ENCODE measurements around the gene UBN1.
A peak's percentile ranks its signal among the peaks of the same experiment; 100 is the strongest.

The UBN1 gene, protein sequence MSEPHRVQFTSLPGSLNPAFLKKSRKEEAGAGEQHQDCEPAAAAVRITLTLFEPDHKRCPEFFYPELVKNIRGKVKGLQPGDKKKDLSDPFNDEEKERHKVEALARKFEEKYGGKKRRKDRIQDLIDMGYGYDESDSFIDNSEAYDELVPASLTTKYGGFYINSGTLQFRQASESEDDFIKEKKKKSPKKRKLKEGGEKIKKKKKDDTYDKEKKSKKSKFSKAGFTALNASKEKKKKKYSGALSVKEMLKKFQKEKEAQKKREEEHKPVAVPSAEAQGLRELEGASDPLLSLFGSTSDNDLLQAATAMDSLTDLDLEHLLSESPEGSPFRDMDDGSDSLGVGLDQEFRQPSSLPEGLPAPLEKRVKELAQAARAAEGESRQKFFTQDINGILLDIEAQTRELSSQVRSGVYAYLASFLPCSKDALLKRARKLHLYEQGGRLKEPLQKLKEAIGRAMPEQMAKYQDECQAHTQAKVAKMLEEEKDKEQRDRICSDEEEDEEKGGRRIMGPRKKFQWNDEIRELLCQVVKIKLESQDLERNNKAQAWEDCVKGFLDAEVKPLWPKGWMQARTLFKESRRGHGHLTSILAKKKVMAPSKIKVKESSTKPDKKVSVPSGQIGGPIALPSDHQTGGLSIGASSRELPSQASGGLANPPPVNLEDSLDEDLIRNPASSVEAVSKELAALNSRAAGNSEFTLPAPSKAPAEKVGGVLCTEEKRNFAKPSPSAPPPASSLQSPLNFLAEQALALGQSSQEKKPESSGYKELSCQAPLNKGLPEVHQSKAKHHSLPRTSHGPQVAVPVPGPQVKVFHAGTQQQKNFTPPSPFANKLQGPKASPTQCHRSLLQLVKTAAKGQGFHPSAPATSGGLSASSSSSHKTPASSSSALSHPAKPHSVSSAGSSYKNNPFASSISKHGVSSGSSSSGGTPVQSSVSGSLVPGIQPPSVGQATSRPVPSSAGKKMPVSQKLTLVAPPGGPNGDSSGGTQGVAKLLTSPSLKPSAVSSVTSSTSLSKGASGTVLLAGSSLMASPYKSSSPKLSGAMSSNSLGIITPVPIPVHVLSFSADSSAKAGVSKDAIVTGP (N-terminal part only)

DNA sequence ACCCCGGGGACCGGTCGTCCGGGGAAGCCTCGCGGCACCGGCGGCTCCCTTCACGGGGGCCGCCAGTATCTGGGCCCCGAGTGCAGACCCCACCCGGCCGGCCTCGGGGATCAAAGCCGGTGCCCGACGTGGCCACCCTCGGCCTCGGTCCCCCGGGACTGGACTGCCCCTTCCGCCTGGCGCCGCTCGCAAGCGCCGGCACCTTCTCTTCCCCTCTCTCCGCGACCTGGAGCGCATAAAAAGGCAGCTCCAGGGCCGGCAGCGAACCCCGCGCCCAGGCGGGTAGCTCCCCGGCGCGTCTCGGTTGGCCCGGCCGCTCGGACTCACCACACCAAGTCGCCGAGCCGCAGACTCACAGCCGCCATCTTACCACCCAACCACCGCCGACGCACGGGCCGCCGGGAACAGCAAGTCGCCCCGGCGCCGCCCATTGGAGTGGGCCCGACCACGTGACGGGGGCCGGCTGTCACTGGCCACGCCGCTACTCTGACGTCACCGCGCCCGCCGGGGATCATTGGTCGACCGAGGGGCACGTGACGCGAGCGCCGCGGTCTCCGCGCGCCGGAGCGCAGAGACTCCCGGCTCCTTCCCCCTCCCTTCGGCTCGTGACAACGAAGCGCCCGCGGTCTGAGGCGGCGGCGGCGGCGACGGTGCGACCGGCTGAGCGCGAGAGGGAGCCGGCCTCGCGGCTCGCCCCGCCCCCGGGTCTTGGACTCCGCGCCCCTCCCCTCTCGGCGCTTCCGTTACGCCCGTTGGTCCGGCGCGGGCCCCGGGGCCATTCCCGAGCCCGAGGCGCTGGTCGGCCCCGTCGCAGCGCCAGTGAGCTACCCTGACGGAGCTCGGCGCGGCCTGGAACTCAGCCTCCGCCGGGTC is at the start of gene UBN1, which contains the start of gene GLYR1:
Gene UBN1, plus strand, starts transcription at position 581 of the 873 bp plus-strand sequence. CDS start 5,437 bp downstream, outside the sequence.
Gene GLYR1, minus strand, starts transcription at position 388 of the 873 bp plus-strand sequence. Its CDS starts 23 bp downstream, at position 365.
- Histone ChIP-seq H3K27ac (ENCODE audit: extremely low read depth, low read depth, low read length) (peak within 1 kb of the TSS; percentile 78), H3K9me3 (ENCODE audit: control insufficient read depth, insufficient read depth, low read depth, low read length) (no peaks in the 10 kb centered on the region), H3K4me3 (ENCODE audit: low read depth, low read length) (peak within 1 kb of the TSS; percentile 98), H3K4me1 (ENCODE audit: control insufficient read depth, insufficient read depth, low read length) (peaks cover 11% of the 10 kb centered on the region), H3K36me3 (ENCODE audit: control insufficient read depth in 2 of 2, insufficient read depth in 1 of 2, low read length in 2 of 2) (peaks cover 19 to 35% of the 10 kb centered on the region in 2 experiments)
- CTCF ChIA-PET: interaction anchor here (1.0 kb wide), 1 partner anchor 109 kb away, joined by 3 read pairs; no protein-coding TSS in a partner anchor
- POLR2A ChIA-PET: interaction anchor here (0.5 to 2.8 kb wide), 17 partner anchors 9 to 376 kb away, joined by 3 to 8 read pairs (median 4); partner anchors contain the start of genes ANKS3, DNAAF8, ROGDI and SEC14L5
- TF ChIP-seq TCF7L2 (IDR thresholded peaks at IDR 0.05; ENCODE audit: borderline replicate concordance, low read depth, low read length) (peak; percentile 75; the same call in 1 of the 2 replicates), ZNF747 (tag by site-specific recombination; IDR thresholded peaks at IDR 0.05) (no peak), YY1 (tag by site-specific recombination; IDR thresholded peaks at IDR 0.05) (peak; percentile 90), SP3 (tag by site-specific recombination; IDR thresholded peaks at IDR 0.05) (peak; percentile 67), ZBTB7A (tag by site-specific recombination; IDR thresholded peaks at IDR 0.05; ENCODE audit: low read depth) (no peak), ZNF843 (tag by site-specific recombination; IDR thresholded peaks at IDR 0.05) (peak; percentile 62; the same call in 1 of the 2 replicates), ZNF600 (tag by site-specific recombination; IDR thresholded peaks at IDR 0.05) (no peak), ZNF529 (tag by site-specific recombination; IDR thresholded peaks at IDR 0.05; ENCODE audit: insufficient replicate concordance) (no peak), ZNF16 (tag by site-specific recombination; IDR thresholded peaks at IDR 0.05; ENCODE audit: low read depth) (no peak), KLF16 (tag by site-specific recombination; IDR thresholded peaks at IDR 0.05) (peak; percentile 64; the same call in 1 of the 2 replicates), ZNF76 (tag by site-specific recombination; IDR thresholded peaks at IDR 0.05; ENCODE audit: borderline replicate concordance, low read depth) (peak; percentile 95), ZNF610 (tag by site-specific recombination; IDR thresholded peaks at IDR 0.05; ENCODE audit: borderline replicate concordance) (0 out of 2 replicates have a peak, but pooled peaks have one; percentile 28), KLF10 (tag by site-specific recombination; IDR thresholded peaks at IDR 0.05) (0 out of 2 replicates have a peak, but pooled peaks have one; percentile 16)
- TF ChIP-seq, protein P1, sequence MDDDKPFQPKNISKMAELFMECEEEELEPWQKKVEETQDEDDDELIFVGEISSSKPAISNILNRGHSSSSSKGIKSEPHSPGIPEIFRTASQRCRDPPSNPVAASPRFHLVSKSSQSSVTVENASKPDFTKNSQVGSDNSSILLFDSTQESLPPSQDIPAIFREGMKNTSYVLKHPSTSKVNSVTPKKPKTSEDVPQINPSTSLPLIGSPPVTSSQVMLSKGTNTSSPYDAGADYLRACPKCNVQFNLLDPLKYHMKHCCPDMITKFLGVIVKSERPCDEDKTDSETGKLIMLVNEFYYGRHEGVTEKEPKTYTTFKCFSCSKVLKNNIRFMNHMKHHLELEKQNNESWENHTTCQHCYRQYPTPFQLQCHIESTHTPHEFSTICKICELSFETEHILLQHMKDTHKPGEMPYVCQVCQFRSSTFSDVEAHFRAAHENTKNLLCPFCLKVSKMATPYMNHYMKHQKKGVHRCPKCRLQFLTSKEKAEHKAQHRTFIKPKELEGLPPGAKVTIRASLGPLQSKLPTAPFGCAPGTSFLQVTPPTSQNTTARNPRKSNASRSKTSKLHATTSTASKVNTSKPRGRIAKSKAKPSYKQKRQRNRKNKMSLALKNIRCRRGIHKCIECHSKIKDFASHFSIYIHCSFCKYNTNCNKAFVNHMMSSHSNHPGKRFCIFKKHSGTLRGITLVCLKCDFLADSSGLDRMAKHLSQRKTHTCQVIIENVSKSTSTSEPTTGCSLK (tag by site-specific recombination; IDR thresholded peaks at IDR 0.05): no peak
- TF ChIP-seq, protein P2, sequence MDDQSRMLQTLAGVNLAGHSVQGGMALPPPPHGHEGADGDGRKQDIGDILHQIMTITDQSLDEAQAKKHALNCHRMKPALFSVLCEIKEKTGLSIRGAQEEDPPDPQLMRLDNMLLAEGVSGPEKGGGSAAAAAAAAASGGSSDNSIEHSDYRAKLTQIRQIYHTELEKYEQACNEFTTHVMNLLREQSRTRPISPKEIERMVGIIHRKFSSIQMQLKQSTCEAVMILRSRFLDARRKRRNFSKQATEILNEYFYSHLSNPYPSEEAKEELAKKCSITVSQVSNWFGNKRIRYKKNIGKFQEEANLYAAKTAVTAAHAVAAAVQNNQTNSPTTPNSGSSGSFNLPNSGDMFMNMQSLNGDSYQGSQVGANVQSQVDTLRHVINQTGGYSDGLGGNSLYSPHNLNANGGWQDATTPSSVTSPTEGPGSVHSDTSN (CRISPR knock-in tag; IDR thresholded peaks at IDR 0.05): 0 out of 2 replicates have a peak, but pooled peaks have one; percentile 23
- TF ChIP-seq, protein P3, sequence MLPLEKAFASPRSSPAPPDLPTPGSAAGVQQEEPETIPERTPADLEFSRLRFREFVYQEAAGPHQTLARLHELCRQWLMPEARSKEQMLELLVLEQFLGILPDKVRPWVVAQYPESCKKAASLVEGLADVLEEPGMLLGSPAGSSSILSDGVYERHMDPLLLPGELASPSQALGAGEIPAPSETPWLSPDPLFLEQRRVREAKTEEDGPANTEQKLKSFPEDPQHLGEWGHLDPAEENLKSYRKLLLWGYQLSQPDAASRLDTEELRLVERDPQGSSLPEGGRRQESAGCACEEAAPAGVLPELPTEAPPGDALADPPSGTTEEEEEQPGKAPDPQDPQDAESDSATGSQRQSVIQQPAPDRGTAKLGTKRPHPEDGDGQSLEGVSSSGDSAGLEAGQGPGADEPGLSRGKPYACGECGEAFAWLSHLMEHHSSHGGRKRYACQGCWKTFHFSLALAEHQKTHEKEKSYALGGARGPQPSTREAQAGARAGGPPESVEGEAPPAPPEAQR (tag by site-specific recombination; IDR thresholded peaks at IDR 0.05): no peak
- TF ChIP-seq, protein P4, sequence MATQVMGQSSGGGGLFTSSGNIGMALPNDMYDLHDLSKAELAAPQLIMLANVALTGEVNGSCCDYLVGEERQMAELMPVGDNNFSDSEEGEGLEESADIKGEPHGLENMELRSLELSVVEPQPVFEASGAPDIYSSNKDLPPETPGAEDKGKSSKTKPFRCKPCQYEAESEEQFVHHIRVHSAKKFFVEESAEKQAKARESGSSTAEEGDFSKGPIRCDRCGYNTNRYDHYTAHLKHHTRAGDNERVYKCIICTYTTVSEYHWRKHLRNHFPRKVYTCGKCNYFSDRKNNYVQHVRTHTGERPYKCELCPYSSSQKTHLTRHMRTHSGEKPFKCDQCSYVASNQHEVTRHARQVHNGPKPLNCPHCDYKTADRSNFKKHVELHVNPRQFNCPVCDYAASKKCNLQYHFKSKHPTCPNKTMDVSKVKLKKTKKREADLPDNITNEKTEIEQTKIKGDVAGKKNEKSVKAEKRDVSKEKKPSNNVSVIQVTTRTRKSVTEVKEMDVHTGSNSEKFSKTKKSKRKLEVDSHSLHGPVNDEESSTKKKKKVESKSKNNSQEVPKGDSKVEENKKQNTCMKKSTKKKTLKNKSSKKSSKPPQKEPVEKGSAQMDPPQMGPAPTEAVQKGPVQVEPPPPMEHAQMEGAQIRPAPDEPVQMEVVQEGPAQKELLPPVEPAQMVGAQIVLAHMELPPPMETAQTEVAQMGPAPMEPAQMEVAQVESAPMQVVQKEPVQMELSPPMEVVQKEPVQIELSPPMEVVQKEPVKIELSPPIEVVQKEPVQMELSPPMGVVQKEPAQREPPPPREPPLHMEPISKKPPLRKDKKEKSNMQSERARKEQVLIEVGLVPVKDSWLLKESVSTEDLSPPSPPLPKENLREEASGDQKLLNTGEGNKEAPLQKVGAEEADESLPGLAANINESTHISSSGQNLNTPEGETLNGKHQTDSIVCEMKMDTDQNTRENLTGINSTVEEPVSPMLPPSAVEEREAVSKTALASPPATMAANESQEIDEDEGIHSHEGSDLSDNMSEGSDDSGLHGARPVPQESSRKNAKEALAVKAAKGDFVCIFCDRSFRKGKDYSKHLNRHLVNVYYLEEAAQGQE (tag by site-specific recombination; IDR thresholded peaks at IDR 0.05): no peak
- TF ChIP-seq, protein P5, sequence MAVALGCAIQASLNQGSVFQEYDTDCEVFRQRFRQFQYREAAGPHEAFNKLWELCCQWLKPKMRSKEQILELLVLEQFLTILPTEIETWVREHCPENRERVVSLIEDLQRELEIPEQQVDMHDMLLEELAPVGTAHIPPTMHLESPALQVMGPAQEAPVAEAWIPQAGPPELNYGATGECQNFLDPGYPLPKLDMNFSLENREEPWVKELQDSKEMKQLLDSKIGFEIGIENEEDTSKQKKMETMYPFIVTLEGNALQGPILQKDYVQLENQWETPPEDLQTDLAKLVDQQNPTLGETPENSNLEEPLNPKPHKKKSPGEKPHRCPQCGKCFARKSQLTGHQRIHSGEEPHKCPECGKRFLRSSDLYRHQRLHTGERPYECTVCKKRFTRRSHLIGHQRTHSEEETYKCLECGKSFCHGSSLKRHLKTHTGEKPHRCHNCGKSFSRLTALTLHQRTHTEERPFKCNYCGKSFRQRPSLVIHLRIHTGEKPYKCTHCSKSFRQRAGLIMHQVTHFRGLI (tag by site-specific recombination; IDR thresholded peaks at IDR 0.05): peak; percentile 50; the same call in 1 of the 2 replicates
- TF ChIP-seq, protein P6, sequence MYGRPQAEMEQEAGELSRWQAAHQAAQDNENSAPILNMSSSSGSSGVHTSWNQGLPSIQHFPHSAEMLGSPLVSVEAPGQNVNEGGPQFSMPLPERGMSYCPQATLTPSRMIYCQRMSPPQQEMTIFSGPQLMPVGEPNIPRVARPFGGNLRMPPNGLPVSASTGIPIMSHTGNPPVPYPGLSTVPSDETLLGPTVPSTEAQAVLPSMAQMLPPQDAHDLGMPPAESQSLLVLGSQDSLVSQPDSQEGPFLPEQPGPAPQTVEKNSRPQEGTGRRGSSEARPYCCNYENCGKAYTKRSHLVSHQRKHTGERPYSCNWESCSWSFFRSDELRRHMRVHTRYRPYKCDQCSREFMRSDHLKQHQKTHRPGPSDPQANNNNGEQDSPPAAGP (tag by site-specific recombination; IDR thresholded peaks at IDR 0.05): peak; percentile 65

Data from HEK293 (cell line).